Measurements from ENCODE around the gene BRICD5. TPM values are rescaled to one million over a fixed set of nuclear protein-coding genes. Genes with fewer than 3 reads are reported as not detected.

Gene BRICD5
- total and polyA plus RNA-seq, 2 of the 13 experiments (the other 11 are each of a cell fraction or from before 2014, with no cell fraction given): 1.6 to 5.8 TPM

DNA sequence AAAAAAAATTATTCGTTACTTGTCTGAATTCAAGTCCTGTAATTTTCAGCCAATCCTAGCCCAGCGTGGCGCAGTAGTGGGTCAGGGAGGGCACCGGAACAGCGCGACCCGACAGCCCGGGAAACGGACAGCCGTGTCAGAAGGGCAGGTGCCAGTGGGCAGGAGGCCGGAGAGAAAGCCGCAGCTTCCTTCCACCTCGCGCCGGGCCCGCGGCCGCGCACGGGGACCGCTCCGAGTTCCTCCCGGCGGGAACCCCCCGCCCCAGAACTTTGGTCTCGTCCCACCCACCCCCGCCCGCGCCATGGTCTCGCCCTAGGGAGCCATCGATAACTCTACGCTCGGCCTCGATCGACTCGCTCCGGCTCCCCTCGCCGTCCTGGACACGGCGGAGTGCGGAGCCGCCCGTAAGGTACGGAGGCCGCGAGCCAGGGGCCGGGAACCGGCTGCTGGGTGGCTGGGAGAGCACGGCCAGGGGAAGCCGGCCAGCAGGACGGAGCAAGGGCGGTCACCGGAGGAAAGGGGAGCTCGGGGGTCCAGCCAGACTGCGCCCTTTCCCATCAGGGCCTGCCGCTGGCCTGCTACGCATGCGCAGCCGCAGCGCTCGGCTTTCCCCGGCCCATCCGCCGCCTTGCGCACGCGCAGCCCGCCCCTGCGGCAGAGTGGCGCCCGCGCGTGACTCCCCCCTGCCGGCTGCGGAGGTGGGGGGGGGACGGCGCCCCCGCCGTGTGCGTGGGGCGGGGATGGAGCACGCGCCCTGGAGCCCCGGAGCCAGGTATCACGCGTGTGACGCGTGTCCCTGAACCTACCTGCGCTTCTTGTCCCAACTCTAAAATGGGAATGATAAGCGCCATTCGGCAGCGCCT, 5.3 kb downstream of the BRICD5 start, which contains the start of gene MLST8 (continued):
- TF ChIP-seq HMG20A (CRISPR knock-in tag; IDR thresholded peaks at IDR 0.05; ENCODE audit: borderline replicate concordance) (no peak), ELF1 (CRISPR knock-in tag; IDR thresholded peaks at IDR 0.05) (peak; percentile 62), ZNF232 (CRISPR knock-in tag; IDR thresholded peaks at IDR 0.05; ENCODE audit: borderline replicate concordance) (0 out of 2 replicates have a peak, but pooled peaks have one; percentile 59), SIN3B (IDR thresholded peaks at IDR 0.05; ENCODE audit: low read length) (peak; percentile 77), ZSCAN20 (CRISPR knock-in tag; IDR thresholded peaks at IDR 0.05; ENCODE audit: borderline replicate concordance) (peak; percentile 53; the same call in 1 of the 2 replicates), ZNF562 (CRISPR knock-in tag; IDR thresholded peaks at IDR 0.05; ENCODE audit: borderline replicate concordance) (no peak), HDAC2 (CRISPR knock-in tag; IDR thresholded peaks at IDR 0.05) (peak; percentile 50), SP140L (CRISPR knock-in tag; IDR thresholded peaks at IDR 0.05; ENCODE audit: borderline replicate concordance) (no peak; the same call in 1 of the 2 replicates), ZMAT3 (CRISPR knock-in tag; conservative IDR thresholded peaks at IDR 0.05) (peak; percentile 86; the same call in 1 of the 2 replicates), HES4 (CRISPR knock-in tag; IDR thresholded peaks at IDR 0.05; ENCODE audit: borderline replicate concordance) (peak; percentile 94), POLR2AphosphoS5 (IDR thresholded peaks at IDR 0.05; ENCODE audit: low read depth, low read length) (peak; percentile 72)
- TF ChIP-seq, protein P1, sequence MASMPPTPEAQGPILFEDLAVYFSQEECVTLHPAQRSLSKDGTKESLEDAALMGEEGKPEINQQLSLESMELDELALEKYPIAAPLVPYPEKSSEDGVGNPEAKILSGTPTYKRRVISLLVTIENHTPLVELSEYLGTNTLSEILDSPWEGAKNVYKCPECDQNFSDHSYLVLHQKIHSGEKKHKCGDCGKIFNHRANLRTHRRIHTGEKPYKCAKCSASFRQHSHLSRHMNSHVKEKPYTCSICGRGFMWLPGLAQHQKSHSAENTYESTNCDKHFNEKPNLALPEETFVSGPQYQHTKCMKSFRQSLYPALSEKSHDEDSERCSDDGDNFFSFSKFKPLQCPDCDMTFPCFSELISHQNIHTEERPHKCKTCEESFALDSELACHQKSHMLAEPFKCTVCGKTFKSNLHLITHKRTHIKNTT (CRISPR knock-in tag; IDR thresholded peaks at IDR 0.05): no peak
- TF ChIP-seq, protein P2, sequence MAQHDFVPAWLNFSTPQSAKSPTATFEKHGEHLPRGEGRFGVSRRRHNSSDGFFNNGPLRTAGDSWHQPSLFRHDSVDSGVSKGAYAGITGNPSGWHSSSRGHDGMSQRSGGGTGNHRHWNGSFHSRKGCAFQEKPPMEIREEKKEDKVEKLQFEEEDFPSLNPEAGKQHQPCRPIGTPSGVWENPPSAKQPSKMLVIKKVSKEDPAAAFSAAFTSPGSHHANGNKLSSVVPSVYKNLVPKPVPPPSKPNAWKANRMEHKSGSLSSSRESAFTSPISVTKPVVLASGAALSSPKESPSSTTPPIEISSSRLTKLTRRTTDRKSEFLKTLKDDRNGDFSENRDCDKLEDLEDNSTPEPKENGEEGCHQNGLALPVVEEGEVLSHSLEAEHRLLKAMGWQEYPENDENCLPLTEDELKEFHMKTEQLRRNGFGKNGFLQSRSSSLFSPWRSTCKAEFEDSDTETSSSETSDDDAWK (CRISPR knock-in tag; IDR thresholded peaks at IDR 0.05): no peak
- TF ChIP-seq, protein P3, sequence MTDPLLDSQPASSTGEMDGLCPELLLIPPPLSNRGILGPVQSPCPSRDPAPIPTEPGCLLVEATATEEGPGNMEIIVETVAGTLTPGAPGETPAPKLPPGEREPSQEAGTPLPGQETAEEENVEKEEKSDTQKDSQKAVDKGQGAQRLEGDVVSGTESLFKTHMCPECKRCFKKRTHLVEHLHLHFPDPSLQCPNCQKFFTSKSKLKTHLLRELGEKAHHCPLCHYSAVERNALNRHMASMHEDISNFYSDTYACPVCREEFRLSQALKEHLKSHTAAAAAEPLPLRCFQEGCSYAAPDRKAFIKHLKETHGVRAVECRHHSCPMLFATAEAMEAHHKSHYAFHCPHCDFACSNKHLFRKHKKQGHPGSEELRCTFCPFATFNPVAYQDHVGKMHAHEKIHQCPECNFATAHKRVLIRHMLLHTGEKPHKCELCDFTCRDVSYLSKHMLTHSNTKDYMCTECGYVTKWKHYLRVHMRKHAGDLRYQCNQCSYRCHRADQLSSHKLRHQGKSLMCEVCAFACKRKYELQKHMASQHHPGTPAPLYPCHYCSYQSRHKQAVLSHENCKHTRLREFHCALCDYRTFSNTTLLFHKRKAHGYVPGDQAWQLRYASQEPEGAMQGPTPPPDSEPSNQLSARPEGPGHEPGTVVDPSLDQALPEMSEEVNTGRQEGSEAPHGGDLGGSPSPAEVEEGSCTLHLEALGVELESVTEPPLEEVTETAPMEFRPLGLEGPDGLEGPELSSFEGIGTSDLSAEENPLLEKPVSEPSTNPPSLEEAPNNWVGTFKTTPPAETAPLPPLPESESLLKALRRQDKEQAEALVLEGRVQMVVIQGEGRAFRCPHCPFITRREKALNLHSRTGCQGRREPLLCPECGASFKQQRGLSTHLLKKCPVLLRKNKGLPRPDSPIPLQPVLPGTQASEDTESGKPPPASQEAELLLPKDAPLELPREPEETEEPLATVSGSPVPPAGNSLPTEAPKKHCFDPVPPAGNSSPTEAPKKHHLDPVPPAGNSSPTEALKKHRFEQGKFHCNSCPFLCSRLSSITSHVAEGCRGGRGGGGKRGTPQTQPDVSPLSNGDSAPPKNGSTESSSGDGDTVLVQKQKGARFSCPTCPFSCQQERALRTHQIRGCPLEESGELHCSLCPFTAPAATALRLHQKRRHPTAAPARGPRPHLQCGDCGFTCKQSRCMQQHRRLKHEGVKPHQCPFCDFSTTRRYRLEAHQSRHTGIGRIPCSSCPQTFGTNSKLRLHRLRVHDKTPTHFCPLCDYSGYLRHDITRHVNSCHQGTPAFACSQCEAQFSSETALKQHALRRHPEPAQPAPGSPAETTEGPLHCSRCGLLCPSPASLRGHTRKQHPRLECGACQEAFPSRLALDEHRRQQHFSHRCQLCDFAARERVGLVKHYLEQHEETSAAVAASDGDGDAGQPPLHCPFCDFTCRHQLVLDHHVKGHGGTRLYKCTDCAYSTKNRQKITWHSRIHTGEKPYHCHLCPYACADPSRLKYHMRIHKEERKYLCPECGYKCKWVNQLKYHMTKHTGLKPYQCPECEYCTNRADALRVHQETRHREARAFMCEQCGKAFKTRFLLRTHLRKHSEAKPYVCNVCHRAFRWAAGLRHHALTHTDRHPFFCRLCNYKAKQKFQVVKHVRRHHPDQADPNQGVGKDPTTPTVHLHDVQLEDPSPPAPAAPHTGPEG (CRISPR knock-in tag; IDR thresholded peaks at IDR 0.05): peak; percentile 75; the same call in 1 of the 2 replicates
- TF ChIP-seq, protein P4, sequence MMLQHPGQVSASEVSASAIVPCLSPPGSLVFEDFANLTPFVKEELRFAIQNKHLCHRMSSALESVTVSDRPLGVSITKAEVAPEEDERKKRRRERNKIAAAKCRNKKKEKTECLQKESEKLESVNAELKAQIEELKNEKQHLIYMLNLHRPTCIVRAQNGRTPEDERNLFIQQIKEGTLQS (CRISPR knock-in tag; IDR thresholded peaks at IDR 0.05): peak; percentile 53; the same call in 1 of the 2 replicates
- TF ChIP-seq, protein P5, sequence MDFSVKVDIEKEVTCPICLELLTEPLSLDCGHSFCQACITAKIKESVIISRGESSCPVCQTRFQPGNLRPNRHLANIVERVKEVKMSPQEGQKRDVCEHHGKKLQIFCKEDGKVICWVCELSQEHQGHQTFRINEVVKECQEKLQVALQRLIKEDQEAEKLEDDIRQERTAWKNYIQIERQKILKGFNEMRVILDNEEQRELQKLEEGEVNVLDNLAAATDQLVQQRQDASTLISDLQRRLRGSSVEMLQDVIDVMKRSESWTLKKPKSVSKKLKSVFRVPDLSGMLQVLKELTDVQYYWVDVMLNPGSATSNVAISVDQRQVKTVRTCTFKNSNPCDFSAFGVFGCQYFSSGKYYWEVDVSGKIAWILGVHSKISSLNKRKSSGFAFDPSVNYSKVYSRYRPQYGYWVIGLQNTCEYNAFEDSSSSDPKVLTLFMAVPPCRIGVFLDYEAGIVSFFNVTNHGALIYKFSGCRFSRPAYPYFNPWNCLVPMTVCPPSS (IDR thresholded peaks at IDR 0.05): no peak
